HEK293 (cell line): ENCODE measurements around the gene SYNE1.

Experiments
- CTCF ChIA-PET: fragments of 350-600 bp; formaldehyde crosslinking; extraction: SDS; loops from one replicate; lab custom pipeline; 2021; ENCODE audit warnings: antibody characterized with exemption; lab: Yijun Ruan, JAX
- POLR2A ChIA-PET: fragments of 300-600 bp; formaldehyde crosslinking; extraction: SDS; loops from one replicate; lab custom pipeline; 2020; ENCODE audit warnings: antibody characterized with exemption, inconsistent platforms; lab: Yijun Ruan, JAX
- H3K27ac ChIP-seq: fragments of 200-500 bp; sonication (Bioruptor generic); 2 replicates; pipeline ENCODE4 v1.5.1; 2014; ENCODE audit warnings: low read depth, low read length, control low read depth, inconsistent platforms; ENCODE audit errors: extremely low read depth
- H3K36me3 ChIP-seq, 2 experiments: fragments of 200-500 bp in 1 of 2; sonication (Bioruptor generic) in 1 of 2; 1 replicate in 1 of 2; 2 replicates in 1 of 2; pipeline ENCODE4 v1.5.1; 2014 to 2017; ENCODE audit warnings: inconsistent platforms in 2 of 2, low read length in 2 of 2; ENCODE audit not compliant: control insufficient read depth in 2 of 2, insufficient read depth in 1 of 2
- H3K4me1 ChIP-seq: fragments of 200-500 bp; sonication (Bioruptor generic); 2 replicates; pipeline ENCODE4 v1.5.1; 2014; ENCODE audit warnings: mild to moderate bottlenecking, low read length, inconsistent platforms; ENCODE audit not compliant: control insufficient read depth, insufficient read depth
- H3K4me3 ChIP-seq: 2 replicates; pipeline ENCODE4 v1.5.1; 2011; ENCODE audit warnings: low read depth, mild to moderate bottlenecking, control low read depth, low read length, moderate library complexity
- H3K9me3 ChIP-seq: fragments of 200-500 bp; sonication (Bioruptor generic); 2 replicates; pipeline ENCODE4 v1.5.1; 2014; ENCODE audit warnings: low read depth, low read length, inconsistent platforms; ENCODE audit not compliant: control insufficient read depth, insufficient read depth
- GLIS1 ChIP-seq: fragments of 450-650 bp; formaldehyde crosslinking; IDR thresholded peaks from 2 replicates; pipeline ENCODE4 v1.5.1; 2016; ENCODE audit warnings: missing biosample characterization, missing genetic modification characterization
- SETDB1 ChIP-seq: IDR thresholded peaks from one replicate; pipeline ENCODE4 v1.6.1; 2017; ENCODE audit warnings: mild to moderate bottlenecking, low read length, moderate library complexity, mixed read lengths; ENCODE audit not compliant: insufficient read length
- TRIM28 ChIP-seq: IDR thresholded peaks from 2 replicates; pipeline ENCODE4 v1.6.1; 2011; ENCODE audit warnings: low read length, control low read depth, borderline replicate concordance
- YY1 ChIP-seq: fragments of 450-650 bp; formaldehyde crosslinking; IDR thresholded peaks from 2 replicates; pipeline ENCODE4 v1.5.1; 2018; ENCODE audit warnings: missing biosample characterization, missing genetic modification characterization
- ZBTB26 ChIP-seq: fragments of 450-650 bp; formaldehyde crosslinking; optimal IDR thresholded peaks from 2 replicates; pipeline ENCODE3; 2016; ENCODE audit warnings: missing biosample characterization, mild to moderate bottlenecking, missing genetic modification characterization
- ZFP37 ChIP-seq: fragments of 450-650 bp; formaldehyde crosslinking; IDR thresholded peaks from 2 replicates; pipeline ENCODE4 v1.5.1; 2016; ENCODE audit warnings: missing biosample characterization, missing genetic modification characterization
- ZFP69B ChIP-seq: fragments of 450-650 bp; formaldehyde crosslinking; IDR thresholded peaks from 2 replicates; pipeline ENCODE4 v1.5.1; 2016; ENCODE audit warnings: missing biosample characterization, missing genetic modification characterization
- ZNF175 ChIP-seq: fragments of 450-650 bp; formaldehyde crosslinking; IDR thresholded peaks from 2 replicates; pipeline ENCODE4 v1.5.1; 2016; ENCODE audit warnings: missing biosample characterization, missing genetic modification characterization
- ZNF223 ChIP-seq: fragments of 450-650 bp; formaldehyde crosslinking; IDR thresholded peaks from 2 replicates; pipeline ENCODE4 v1.5.1; 2016; ENCODE audit warnings: missing biosample characterization, missing genetic modification characterization
- ZNF239 ChIP-seq: fragments of 450-650 bp; formaldehyde crosslinking; IDR thresholded peaks from 2 replicates; pipeline ENCODE4 v1.5.1; 2016; ENCODE audit warnings: missing biosample characterization, missing genetic modification characterization
- ZNF26 ChIP-seq: fragments of 450-650 bp; formaldehyde crosslinking; IDR thresholded peaks from 2 replicates; pipeline ENCODE4 v1.5.1; 2016; ENCODE audit warnings: missing biosample characterization, missing genetic modification characterization
- ZNF362 ChIP-seq: fragments of 450-650 bp; formaldehyde crosslinking; IDR thresholded peaks from 2 replicates; pipeline ENCODE4 v1.5.1; 2016; ENCODE audit warnings: missing biosample characterization, missing genetic modification characterization
- ZNF433 ChIP-seq: fragments of 450-650 bp; formaldehyde crosslinking; IDR thresholded peaks from 2 replicates; pipeline ENCODE4 v1.5.1; 2016; ENCODE audit warnings: missing biosample characterization, missing genetic modification characterization, low read depth
- ZNF585B ChIP-seq: fragments of 450-650 bp; formaldehyde crosslinking; IDR thresholded peaks from 2 replicates; pipeline ENCODE4 v1.5.1; 2016; ENCODE audit warnings: missing biosample characterization, missing genetic modification characterization
- ZNF596 ChIP-seq: fragments of 450-650 bp; IDR thresholded peaks from 2 replicates; pipeline ENCODE4 v1.5.0; 2018; ENCODE audit warnings: missing biosample characterization, mild to moderate bottlenecking, missing genetic modification characterization, moderate library complexity
- ZNF76 ChIP-seq: fragments of 450-650 bp; formaldehyde crosslinking; IDR thresholded peaks from 2 replicates; pipeline ENCODE4; 2016; ENCODE audit warnings: low read depth, missing biosample characterization, missing genetic modification characterization, borderline replicate concordance
- ZNF768 ChIP-seq: fragments of 450-650 bp; formaldehyde crosslinking; IDR thresholded peaks from 2 replicates; pipeline ENCODE4 v1.5.1; 2018; ENCODE audit warnings: missing biosample characterization, mild to moderate bottlenecking, missing genetic modification characterization
- ZNF776 ChIP-seq: fragments of 450-650 bp; formaldehyde crosslinking; IDR thresholded peaks from 2 replicates; pipeline ENCODE4 v1.5.0; 2017; ENCODE audit warnings: missing biosample characterization, missing genetic modification characterization, borderline replicate concordance
- ZSCAN4 ChIP-seq: fragments of 450-650 bp; formaldehyde crosslinking; IDR thresholded peaks from 2 replicates; pipeline ENCODE4 v1.5.1; 2017; ENCODE audit warnings: missing biosample characterization, missing genetic modification characterization
- TF ChIP-seq, protein P1 (sequence below): fragments of 450-650 bp; formaldehyde crosslinking; IDR thresholded peaks from 2 replicates; pipeline ENCODE4 v1.5.1; 2017; ENCODE audit warnings: missing biosample characterization, missing genetic modification characterization

Gene SYNE1

GRCh38 chr6:152173957-152174356 is 463.2 kb downstream of the SYNE1 start:
- no peak overlapping the region for H3K27ac ChIP-seq
- no peaks in the 10 kb centered on the region for H3K9me3 ChIP-seq
- CTCF ChIA-PET, result interaction anchor here (0.6 to 1.4 kb wide), 4 partner anchors 14 to 409 kb away, joined by 3 to 8 read pairs (median 4); no protein-coding TSS in a partner anchor
- peaks cover 0 to 17% of the 10 kb centered on the region in 2 experiments; a peak in 1 of 3 replicates for H3K36me3 ChIP-seq
- no peaks in the 10 kb centered on the region for H3K4me1 ChIP-seq
- TF ChIP-seq ZNF175 (tag by site-specific recombination) (no peak), GLIS1 (tag by site-specific recombination) (no peak), ZFP69B (no peak), ZNF768 (tag by site-specific recombination) (no peak), ZNF433 (tag by site-specific recombination) (no peak), ZFP37 (tag by site-specific recombination) (no peak), ZNF585B (tag by site-specific recombination) (no peak), ZNF776 (tag by site-specific recombination) (no peak)
- POLR2A ChIA-PET, result no interaction called here
- H3K4me3 ChIP-seq, result no peak overlapping the region

DNA sequence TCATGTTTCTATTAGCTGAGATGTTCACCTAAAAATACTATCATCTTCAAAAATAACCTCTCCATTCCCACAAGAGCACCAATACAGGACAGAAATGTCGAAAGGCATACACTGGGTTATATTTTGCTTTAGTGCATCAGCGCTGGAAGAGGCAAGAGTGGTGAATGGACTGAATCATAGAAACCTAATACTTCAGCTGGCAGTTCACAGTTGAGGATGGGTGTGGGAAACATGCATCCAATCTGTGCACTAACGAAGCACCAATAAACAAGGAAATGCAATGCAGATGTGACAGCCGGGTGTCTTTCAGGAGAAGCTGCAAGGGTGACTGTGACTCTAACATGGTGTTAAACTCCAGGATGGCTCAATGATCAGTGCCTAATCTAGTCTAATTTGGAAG is 463.8 kb downstream of the SYNE1 start:
- POLR2A ChIA-PET, result no interaction called here
- TF ChIP-seq ZNF362 (tag by site-specific recombination) (no peak), ZNF76 (no peak)
- Histone ChIP-seq H3K4me1 (no peaks in the 10 kb centered on the region), H3K4me3 (no peak overlapping the region), H3K9me3 (no peaks in the 10 kb centered on the region), H3K36me3 (peaks cover 0 to 17% of the 10 kb centered on the region in 2 experiments; a peak in 1 of 3 replicates), H3K27ac (no peak overlapping the region)
- CTCF ChIA-PET, result interaction anchor here (0.9 to 1.4 kb wide), 3 partner anchors 14 to 408 kb away, joined by 3 to 8 read pairs (median 4); no protein-coding TSS in a partner anchor

DNA sequence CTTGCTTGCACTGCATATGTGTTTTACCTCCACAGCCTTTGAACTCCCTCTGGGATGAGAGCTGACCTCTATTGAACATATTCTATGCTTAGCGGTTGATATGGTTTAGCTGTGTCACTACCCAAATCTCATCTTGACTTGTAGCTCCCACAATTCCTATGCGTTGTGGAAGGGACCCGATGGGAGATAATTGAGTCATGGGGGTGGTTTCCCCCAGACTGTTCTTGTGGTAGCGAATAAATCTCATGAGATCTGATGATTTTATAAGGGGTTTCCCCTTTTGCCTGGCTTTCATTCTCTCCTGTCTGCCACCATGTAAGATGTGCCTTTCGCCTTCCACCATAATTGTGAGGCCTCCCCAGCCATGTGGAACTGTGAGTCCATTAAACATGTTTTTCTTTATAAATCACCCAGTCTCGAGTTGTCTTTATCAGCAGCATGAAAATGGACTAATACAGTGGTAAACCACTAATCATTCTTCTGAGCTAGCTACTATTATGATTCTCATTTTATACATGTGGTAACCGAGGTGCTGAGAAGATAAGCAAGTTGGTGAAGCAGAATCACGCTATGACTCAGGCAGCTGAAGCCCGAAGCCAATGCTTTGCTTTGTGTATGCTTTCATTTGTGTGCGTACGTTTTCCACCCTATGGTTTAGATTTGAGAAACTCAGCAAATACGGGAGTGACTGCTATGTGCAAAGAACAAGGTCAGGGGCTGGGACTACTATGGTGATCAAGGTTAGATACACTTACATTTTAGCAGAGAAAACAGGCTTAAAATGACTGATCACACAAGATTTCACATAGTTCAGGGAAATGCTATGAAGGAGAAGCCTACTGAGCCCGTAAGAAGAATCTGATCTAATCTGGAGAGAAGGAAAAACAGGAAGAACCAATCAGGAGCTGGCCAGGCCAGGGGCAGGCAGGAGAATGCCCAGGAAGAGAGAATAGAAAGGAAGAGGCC is 466.2 kb downstream of the SYNE1 start:
- POLR2A ChIA-PET, result no interaction called here
- TF ChIP-seq YY1 (tag by site-specific recombination) (no peak), ZNF239 (tag by site-specific recombination) (no peak), ZNF596 (tag by site-specific recombination) (no peak), ZNF223 (tag by site-specific recombination) (no peak), GLIS1 (tag by site-specific recombination) (no peak), SETDB1 (peak; percentile 59), ZBTB26 (no peak), ZSCAN4 (tag by site-specific recombination) (no peak), TRIM28 (peak; percentile 28; the same call in 1 of the 2 replicates), ZNF26 (tag by site-specific recombination) (no peak)
- TF ChIP-seq, protein P1, sequence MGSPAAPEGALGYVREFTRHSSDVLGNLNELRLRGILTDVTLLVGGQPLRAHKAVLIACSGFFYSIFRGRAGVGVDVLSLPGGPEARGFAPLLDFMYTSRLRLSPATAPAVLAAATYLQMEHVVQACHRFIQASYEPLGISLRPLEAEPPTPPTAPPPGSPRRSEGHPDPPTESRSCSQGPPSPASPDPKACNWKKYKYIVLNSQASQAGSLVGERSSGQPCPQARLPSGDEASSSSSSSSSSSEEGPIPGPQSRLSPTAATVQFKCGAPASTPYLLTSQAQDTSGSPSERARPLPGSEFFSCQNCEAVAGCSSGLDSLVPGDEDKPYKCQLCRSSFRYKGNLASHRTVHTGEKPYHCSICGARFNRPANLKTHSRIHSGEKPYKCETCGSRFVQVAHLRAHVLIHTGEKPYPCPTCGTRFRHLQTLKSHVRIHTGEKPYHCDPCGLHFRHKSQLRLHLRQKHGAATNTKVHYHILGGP (tag by site-specific recombination), result no peak
- TF ChIP-seq, all 188 proteins: peak for 2
- Histone ChIP-seq H3K36me3 (peaks cover 0 to 12% of the 10 kb centered on the region in 2 experiments; a peak in 1 of 3 replicates), H3K4me3 (no peak overlapping the region), H3K27ac (no peak overlapping the region), H3K9me3 (no peaks in the 10 kb centered on the region), H3K4me1 (no peaks in the 10 kb centered on the region)
- CTCF ChIA-PET, result interaction anchor here (0.6 kb wide), 1 partner anchor 148 kb away, joined by 3 read pairs; no protein-coding TSS in a partner anchor
